SU-DHL-6 (cell line): ENCODE data around the gene KLK5.

Experiments used
- EZH2phosphoT487 ChIP-seq: fragments of 200-600 bp; sonication (generic), shearing (Covaris generic); conservative IDR thresholded peaks from 2 replicates; pipeline ENCODE4 v1.6.1; 2018; ENCODE audit warnings: mild to moderate bottlenecking, antibody characterized with exemption, low read length, moderate library complexity, mixed read lengths
- TF ChIP-seq, protein P1 (sequence below): fragments of 200-600 bp; sonication (generic); IDR thresholded peaks from one replicate; pipeline ENCODE4 v1.5.1; 2017; ENCODE audit warnings: antibody characterized with exemption, mild to moderate bottlenecking, low read length, moderate library complexity; ENCODE audit not compliant: insufficient read depth, poor library complexity, severe bottlenecking

DNA sequence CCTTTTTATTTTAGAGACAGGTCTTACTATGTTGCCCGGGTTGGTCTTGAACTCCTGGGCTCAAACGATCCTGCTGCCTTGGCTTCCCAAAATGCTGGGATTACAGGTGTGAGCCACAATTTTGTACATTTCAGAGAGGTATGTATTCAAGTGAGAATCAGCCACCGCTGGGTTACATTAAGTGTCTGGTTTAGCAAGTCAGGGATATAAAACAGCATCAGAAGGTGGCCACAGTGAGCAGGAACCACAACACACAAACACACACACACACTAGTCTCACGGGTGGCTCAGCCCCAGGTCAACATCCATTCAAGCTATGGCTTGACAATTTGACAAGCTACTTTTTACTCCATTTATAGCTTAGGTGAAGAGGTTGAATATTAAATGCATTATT is 20.2 kb downstream of the KLK5 start:
- TF ChIP-seq, protein P1, sequence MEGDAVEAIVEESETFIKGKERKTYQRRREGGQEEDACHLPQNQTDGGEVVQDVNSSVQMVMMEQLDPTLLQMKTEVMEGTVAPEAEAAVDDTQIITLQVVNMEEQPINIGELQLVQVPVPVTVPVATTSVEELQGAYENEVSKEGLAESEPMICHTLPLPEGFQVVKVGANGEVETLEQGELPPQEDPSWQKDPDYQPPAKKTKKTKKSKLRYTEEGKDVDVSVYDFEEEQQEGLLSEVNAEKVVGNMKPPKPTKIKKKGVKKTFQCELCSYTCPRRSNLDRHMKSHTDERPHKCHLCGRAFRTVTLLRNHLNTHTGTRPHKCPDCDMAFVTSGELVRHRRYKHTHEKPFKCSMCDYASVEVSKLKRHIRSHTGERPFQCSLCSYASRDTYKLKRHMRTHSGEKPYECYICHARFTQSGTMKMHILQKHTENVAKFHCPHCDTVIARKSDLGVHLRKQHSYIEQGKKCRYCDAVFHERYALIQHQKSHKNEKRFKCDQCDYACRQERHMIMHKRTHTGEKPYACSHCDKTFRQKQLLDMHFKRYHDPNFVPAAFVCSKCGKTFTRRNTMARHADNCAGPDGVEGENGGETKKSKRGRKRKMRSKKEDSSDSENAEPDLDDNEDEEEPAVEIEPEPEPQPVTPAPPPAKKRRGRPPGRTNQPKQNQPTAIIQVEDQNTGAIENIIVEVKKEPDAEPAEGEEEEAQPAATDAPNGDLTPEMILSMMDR: no peak
- TF ChIP-seq EZH2phosphoT487: no peak
